Measurements from ENCODE around the gene CBFB. TPM values are rescaled to one million over a fixed set of nuclear protein-coding genes. Genes with fewer than 3 reads are reported as not detected.

CBFB gene
- total and polyA plus RNA-seq, 2 of the 13 experiments (the other 11 are each of a cell fraction or from before 2014, with no cell fraction given): 22.1 to 70.8 TPM

GRCh38 chr16:66988197-66988788 lies 40.7 kb upstream of the CBFB start, which contains the start of gene CES4A (continued):
- peak; percentile 60; the same call in 1 of the 2 replicates for TF ChIP-seq SP5 (CRISPR knock-in tag; IDR thresholded peaks at IDR 0.05; ENCODE audit: borderline replicate concordance, low read depth)
- no peak for TF ChIP-seq DNMT3B (CRISPR knock-in tag; conservative IDR thresholded peaks at IDR 0.05)
- TF ChIP-seq EHMT2 (IDR thresholded peaks at IDR 0.05; ENCODE audit: borderline replicate concordance, low read depth, low read length): no peak
- TF ChIP-seq ZNF501 (CRISPR knock-in tag; IDR thresholded peaks at IDR 0.05): peak; percentile 67
- no peak for TF ChIP-seq ZFP82 (CRISPR knock-in tag; IDR thresholded peaks at IDR 0.05; ENCODE audit: borderline replicate concordance)
- 0 out of 2 replicates have a peak, but pooled peaks have one; percentile 61 for TF ChIP-seq ZNF44 (CRISPR knock-in tag; IDR thresholded peaks at IDR 0.05)
- no peak for TF ChIP-seq TAF1 (CRISPR knock-in tag; IDR thresholded peaks at IDR 0.05)
- no peak for TF ChIP-seq ZNF652 (CRISPR knock-in tag; IDR thresholded peaks at IDR 0.05; ENCODE audit: borderline replicate concordance, low read depth)
- TF ChIP-seq RERE (CRISPR knock-in tag; IDR thresholded peaks at IDR 0.05; ENCODE audit: low read depth): no peak
- no peak for TF ChIP-seq AKNA (CRISPR knock-in tag; IDR thresholded peaks at IDR 0.05; ENCODE audit: borderline replicate concordance)
- TF ChIP-seq AHDC1 (CRISPR knock-in tag; IDR thresholded peaks at IDR 0.05; ENCODE audit: borderline replicate concordance): no peak
- no peak for TF ChIP-seq MAZ (IDR thresholded peaks at IDR 0.05; ENCODE audit: borderline replicate concordance, low read depth, low read length)
- TF ChIP-seq MAZ (CRISPR knock-in tag; IDR thresholded peaks at IDR 0.05; ENCODE audit: low read depth): 0 out of 2 replicates have a peak, but pooled peaks have one; percentile 52
